PC-9 (cell line): ENCODE measurements around the gene PRKCA. TPM values are rescaled to one million over a fixed set of nuclear protein-coding genes. Genes with fewer than 3 reads are reported as not detected.

Experiments used
- BruUV-seq: library from RNA; stranded (reverse); fragments of 400-500 nt; replicated peaks from 2 replicates; lab custom pipeline; 2021; lab: Mats Ljungman, UMichigan
- CTCF ChIA-PET: fragments of 300-600 bp; sonication (Branson Sonifier 250); formaldehyde crosslinking; loops from one replicate; lab custom pipeline; 2022; ENCODE audit warnings: antibody characterized with exemption; lab: Charles Lee
- POLR2A ChIA-PET: fragments of 300-600 bp; sonication (Branson Sonifier 250); formaldehyde crosslinking; loops from one replicate; lab custom pipeline; 2022; ENCODE audit warnings: antibody characterized with exemption; ENCODE audit not compliant: unreplicated experiment; lab: Charles Lee
- DNase-seq, 2 experiments: peaks; one replicate each; pipeline versions ENCODE4 v3.0.0 to v3.0.0-alpha.2; 2015 to 2022; ENCODE audit warnings: mixed read lengths in 1 of 2
- H2AFZ ChIP-seq: fragments of 200-600 bp; sonication (generic); 2 replicates; pipeline ENCODE4 v1.8.1; 2017; ENCODE audit warnings: antibody characterized with exemption
- H3F3A ChIP-seq: fragments of 200-600 bp; sonication (generic); 2 replicates; pipeline ENCODE4 v1.8.1; 2017; ENCODE audit warnings: antibody characterized with exemption, mild to moderate bottlenecking, low read depth; ENCODE audit not compliant: insufficient read depth
- H3K27ac ChIP-seq: fragments of 200-600 bp; sonication (generic); 2 replicates; pipeline ENCODE4 v1.6.1; 2016; ENCODE audit warnings: mixed run types
- H3K27me3 ChIP-seq: fragments of 200-600 bp; sonication (generic); 2 replicates; pipeline ENCODE4 v1.6.1; 2016; ENCODE audit warnings: low read depth, mixed run types; ENCODE audit not compliant: insufficient read depth
- H3K36me3 ChIP-seq: fragments of 200-600 bp; sonication (generic); 2 replicates; pipeline ENCODE4 v1.6.1; 2016; ENCODE audit warnings: low read depth, mixed run types
- H3K4me1 ChIP-seq: fragments of 200-600 bp; sonication (generic); replicated peaks from 2 replicates; pipeline ENCODE4 v1.6.1; 2016; ENCODE audit warnings: mixed run types; ENCODE audit not compliant: insufficient read depth
- H3K4me2 ChIP-seq: fragments of 200-600 bp; sonication (generic); 2 replicates; pipeline ENCODE4 v1.6.1; 2017; ENCODE audit warnings: mixed run types
- H3K4me3 ChIP-seq: fragments of 200-600 bp; sonication (generic); 2 replicates; pipeline ENCODE4 v1.6.1; 2016; ENCODE audit warnings: mixed run types
- H3K79me2 ChIP-seq: fragments of 200-600 bp; sonication (generic); 2 replicates; pipeline ENCODE4 v1.6.1; 2017; ENCODE audit warnings: low read depth, mixed run types
- H3K9me2 ChIP-seq: fragments of 200-600 bp; sonication (generic); 2 replicates; pipeline ENCODE4 v1.8.1; 2017; ENCODE audit warnings: mild to moderate bottlenecking; ENCODE audit not compliant: insufficient read depth
- H3K9me3 ChIP-seq: fragments of 200-600 bp; sonication (generic); 2 replicates; pipeline ENCODE4 v1.8.1; 2016; ENCODE audit warnings: low read depth; ENCODE audit not compliant: insufficient read depth
- H4K20me1 ChIP-seq: fragments of 200-600 bp; sonication (generic); 2 replicates; pipeline ENCODE4 v1.8.1; 2017; ENCODE audit not compliant: insufficient read depth
- CTCF ChIP-seq: fragments of 200-600 bp; sonication (generic); conservative IDR thresholded peaks from 2 replicates; pipeline ENCODE4 v1.6.1; 2017; ENCODE audit warnings: mixed run types, antibody characterized with exemption, mild to moderate bottlenecking, moderate library complexity
- EZH2 ChIP-seq: fragments of 200-600 bp; sonication (generic); IDR thresholded peaks from 2 replicates; pipeline ENCODE4 v1.8.0; 2017; ENCODE audit warnings: antibody characterized with exemption, low read depth
- intact Hi-C: fragments of 100-400 bp; cut with micrococcal nuclease; formaldehyde crosslinking; loops from one replicate; pipeline ENCODE4 v1.10.0; 2022; ENCODE audit not compliant: unreplicated experiment
- total RNA-seq: library from RNA; stranded (reverse); gene quantifications from 2 replicates; pipeline ENCODE4 v1.2.3, GENCODE V29; 2021

PRKCA gene
- total RNA-seq, 1 experiment from 2014 or later = 23.1 TPM

GRCh38 chr17:66432996-66433551 is 130.7 kb downstream of the PRKCA start:
- H3K27me3 ChIP-seq = no peaks in the 10 kb centered on the region
- TF ChIP-seq CTCF = no peak
- no peak for TF ChIP-seq EZH2
- H2AFZ ChIP-seq = no peak overlapping the region
- H3K4me2 ChIP-seq = no peak overlapping the region
- CTCF ChIA-PET = no interaction called here
- H3K27ac ChIP-seq = no peak overlapping the region
- no peaks in the 10 kb centered on the region for H3K9me3 ChIP-seq
- no peaks in the 10 kb centered on the region for H3K36me3 ChIP-seq
- BruUV-seq = no TSS peak
- peaks cover 65% of the 10 kb centered on the region for H3K79me2 ChIP-seq
- H4K20me1 ChIP-seq = no peaks in the 10 kb centered on the region
- H3K9me2 ChIP-seq = no peaks in the 10 kb centered on the region
- no peak for DNase-seq
- no peak overlapping the region for H3K4me3 ChIP-seq
- POLR2A ChIA-PET = no interaction called here
- no peaks in the 10 kb centered on the region for H3F3A ChIP-seq
- 0 out of 2 replicates have a peak, but pooled peaks cover 4% of the 10 kb centered on the region for H3K4me1 ChIP-seq
- intact Hi-C loops = no loop called here

- BruUV-seq = no TSS peak
- Histone ChIP-seq H3K79me2 (peaks cover 47% of the 10 kb centered on the region), H3F3A (no peaks in the 10 kb centered on the region), H4K20me1 (no peaks in the 10 kb centered on the region), H3K36me3 (no peaks in the 10 kb centered on the region), H3K27ac (no peak overlapping the region), H3K9me2 (no peaks in the 10 kb centered on the region), H3K4me1 (0 out of 2 replicates have a peak, but pooled peaks cover 4% of the 10 kb centered on the region), H3K4me2 (no peak overlapping the region), H2AFZ (no peak overlapping the region), H3K4me3 (no peak overlapping the region), H3K27me3 (no peaks in the 10 kb centered on the region), H3K9me3 (no peaks in the 10 kb centered on the region)
- TF ChIP-seq CTCF (no peak), EZH2 (no peak)
- intact Hi-C loops = no loop called here
- CTCF ChIA-PET = interaction anchor here (0.6 kb wide), 1 partner anchor 29 kb away, joined by 3 read pairs; no protein-coding TSS in a partner anchor
- POLR2A ChIA-PET = no interaction called here
- no peak for DNase-seq
Observed at GRCh38 chr17:66435182-66435581, 132.8 kb downstream of the PRKCA start.

GRCh38 chr17:66436631-66437030 is 134.2 kb downstream of the PRKCA start:
- ChIA-PET CTCF (no interaction called here), POLR2A (no interaction called here)
- Histone ChIP-seq H3K27ac (no peak overlapping the region), H3K9me3 (no peaks in the 10 kb centered on the region), H3K4me2 (no peak overlapping the region), H3K79me2 (peaks cover 38% of the 10 kb centered on the region), H3K4me1 (0 out of 2 replicates have a peak, but pooled peaks cover 1% of the 10 kb centered on the region), H4K20me1 (no peaks in the 10 kb centered on the region), H2AFZ (no peak overlapping the region), H3K27me3 (no peaks in the 10 kb centered on the region), H3K36me3 (no peaks in the 10 kb centered on the region), H3K9me2 (no peaks in the 10 kb centered on the region), H3F3A (no peaks in the 10 kb centered on the region; the same call in 1 of the 2 replicates), H3K4me3 (no peak overlapping the region)
- no peak for DNase-seq
- BruUV-seq = no TSS peak
- TF ChIP-seq EZH2 (no peak), CTCF (no peak)
- intact Hi-C loops = no loop called here
